WI38 (cell line): ENCODE results near the gene SEC14L5.
A peak's percentile ranks its signal among the peaks of the same experiment; 100 is the strongest.

Source experiments
- H3K4me3 ChIP-seq: 2 replicates; pipeline ENCODE4 v1.5.1; 2011; ENCODE audit warnings: low read depth, mild to moderate bottlenecking, control low read depth, low read length
- CTCF ChIP-seq: IDR thresholded peaks from 2 replicates; pipeline ENCODE4 v1.5.1; 2012; ENCODE audit warnings: low read depth, mild to moderate bottlenecking, control low read depth, low read length

The SEC14L5 gene

GRCh38 chr16:5045499-5046115 lies 87.5 kb downstream of the SEC14L5 start:
- no peak overlapping the region for H3K4me3 ChIP-seq
- no peak for TF ChIP-seq CTCF

GRCh38 chr16:5046914-5047313 lies 88.8 kb downstream of the SEC14L5 start:
- no peak for TF ChIP-seq CTCF

GRCh38 chr16:5054876-5055865 lies 97.0 kb downstream of the SEC14L5 start:
- H3K4me3 ChIP-seq: no peak overlapping the region
- TF ChIP-seq CTCF: no peak

More at GRCh38 chr16:5046914-5047313, 88.8 kb downstream of the SEC14L5 start:
- H3K4me3 ChIP-seq: no peak overlapping the region

GRCh38 chr16:5056352-5056751 lies 98.2 kb downstream of the SEC14L5 start:
- TF ChIP-seq CTCF: 0 out of 2 replicates have a peak, but pooled peaks have one; percentile 35

GRCh38 chr16:5058476-5058875 lies 100.3 kb downstream of the SEC14L5 start:
- peak; percentile 30; the same call in 1 of the 2 replicates for TF ChIP-seq CTCF
- H3K4me3 ChIP-seq: no peak overlapping the region

More at GRCh38 chr16:5056352-5056751, 98.2 kb downstream of the SEC14L5 start:
- no peak overlapping the region for H3K4me3 ChIP-seq

- H3K4me3 ChIP-seq: no peak overlapping the region
- no peak for TF ChIP-seq CTCF
These were observed 101.4 kb downstream of the SEC14L5 start for GRCh38 chr16:5059386-5060072.
